Gastroesophageal sphincter (tissue), 3 donors: ENCODE results near the gene PRR23E.

Source experiments
- POLR2A ChIP-seq, 2 donors: fragments of 450-650 bp; IDR thresholded peaks; one replicate each; pipeline ENCODE4 v1.6.1; 2017; ENCODE audit warnings: antibody characterized with exemption in 2 of 2, mild to moderate bottlenecking in 2 of 2, moderate library complexity in 1 of 2
- TF ChIP-seq, protein P1 (sequence below), 4 experiments: fragments of 200-600 bp in 2 of 4; fragments of 450-650 bp in 2 of 4; sonication (generic) in 1 of 4; IDR thresholded peaks; one replicate each; pipeline ENCODE4 v1.5.1; 2017 to 2019; ENCODE audit warnings: antibody characterized with exemption in 4 of 4, mild to moderate bottlenecking in 2 of 4, moderate library complexity in 2 of 4

DNA sequence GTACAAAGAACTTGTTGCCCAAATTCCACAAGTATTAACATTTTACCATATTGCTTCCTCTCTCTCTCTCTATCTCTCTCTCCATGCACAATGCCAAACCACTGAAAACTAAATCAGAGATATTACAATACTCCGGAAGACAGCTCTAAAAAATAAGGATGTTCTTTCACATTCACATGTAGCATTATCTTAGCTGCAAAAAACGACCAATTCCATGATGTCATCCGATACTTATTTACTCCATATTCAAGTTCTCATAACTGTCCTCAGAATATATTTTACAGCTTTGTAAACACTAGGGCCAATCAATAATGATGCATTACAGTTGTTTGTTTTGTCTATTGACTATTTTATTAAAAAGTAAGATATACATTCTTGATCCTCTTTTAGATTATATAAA lies 7.7 kb upstream of the PRR23E start:
- TF ChIP-seq, protein P1, sequence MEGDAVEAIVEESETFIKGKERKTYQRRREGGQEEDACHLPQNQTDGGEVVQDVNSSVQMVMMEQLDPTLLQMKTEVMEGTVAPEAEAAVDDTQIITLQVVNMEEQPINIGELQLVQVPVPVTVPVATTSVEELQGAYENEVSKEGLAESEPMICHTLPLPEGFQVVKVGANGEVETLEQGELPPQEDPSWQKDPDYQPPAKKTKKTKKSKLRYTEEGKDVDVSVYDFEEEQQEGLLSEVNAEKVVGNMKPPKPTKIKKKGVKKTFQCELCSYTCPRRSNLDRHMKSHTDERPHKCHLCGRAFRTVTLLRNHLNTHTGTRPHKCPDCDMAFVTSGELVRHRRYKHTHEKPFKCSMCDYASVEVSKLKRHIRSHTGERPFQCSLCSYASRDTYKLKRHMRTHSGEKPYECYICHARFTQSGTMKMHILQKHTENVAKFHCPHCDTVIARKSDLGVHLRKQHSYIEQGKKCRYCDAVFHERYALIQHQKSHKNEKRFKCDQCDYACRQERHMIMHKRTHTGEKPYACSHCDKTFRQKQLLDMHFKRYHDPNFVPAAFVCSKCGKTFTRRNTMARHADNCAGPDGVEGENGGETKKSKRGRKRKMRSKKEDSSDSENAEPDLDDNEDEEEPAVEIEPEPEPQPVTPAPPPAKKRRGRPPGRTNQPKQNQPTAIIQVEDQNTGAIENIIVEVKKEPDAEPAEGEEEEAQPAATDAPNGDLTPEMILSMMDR (IDR thresholded peaks at IDR 0.05): no peak
- no peak for TF ChIP-seq POLR2A (IDR thresholded peaks at IDR 0.05)
